HepG2 (cell line): ENCODE measurements around the gene EFNA2. TPM values are rescaled to one million over a fixed set of nuclear protein-coding genes. Genes with fewer than 3 reads are reported as not detected.

ENCODE experiments used
- DDIT3 ChIP-seq: sonication (generic); formaldehyde crosslinking; IDR thresholded peaks from 2 replicates; pipeline ENCODE4 v1.4.0; 2020; ENCODE audit warnings: mild to moderate bottlenecking, missing genetic modification reagents
- E2F1 ChIP-seq: sonication (generic); formaldehyde crosslinking; IDR thresholded peaks from 2 replicates; pipeline ENCODE4 v1.5.0; 2020; ENCODE audit warnings: missing genetic modification reagents
- HIC2 ChIP-seq: sonication (generic); formaldehyde crosslinking; IDR thresholded peaks from 2 replicates; pipeline ENCODE4 v1.9.0; 2022; ENCODE audit warnings: low read depth, missing genetic modification reagents
- HMGXB4 ChIP-seq, 2 experiments: sonication (generic) in 1 of 2; formaldehyde crosslinking in 1 of 2; IDR thresholded peaks; 2 replicates each; pipeline versions ENCODE4 v1.4.0 to v1.6.1; 2018 to 2020; ENCODE audit warnings: missing genetic modification reagents in 2 of 2, borderline replicate concordance in 1 of 2, low read depth in 1 of 2, mild to moderate bottlenecking in 1 of 2, missing biosample characterization in 1 of 2
- KDM2A ChIP-seq: sonication (generic); formaldehyde crosslinking; IDR thresholded peaks from 2 replicates; pipeline ENCODE4 v1.4.0; 2020; ENCODE audit warnings: low read depth, missing genetic modification reagents, borderline replicate concordance
- MEIS1 ChIP-seq: sonication (generic); formaldehyde crosslinking; IDR thresholded peaks from 2 replicates; pipeline ENCODE4 v1.9.0; 2021; ENCODE audit warnings: mild to moderate bottlenecking, missing genetic modification reagents, moderate library complexity, borderline replicate concordance
- PAX8 ChIP-seq: sonication (generic); formaldehyde crosslinking; IDR thresholded peaks from 2 replicates; pipeline ENCODE4 v1.8.0; 2022; ENCODE audit warnings: mild to moderate bottlenecking, missing genetic modification reagents, borderline replicate concordance
- SMC3 ChIP-seq: IDR thresholded peaks from 2 replicates; pipeline ENCODE4 v1.6.1; 2011; ENCODE audit warnings: low read length, improper control_type of control experiment
- STAT5B ChIP-seq: sonication (generic); formaldehyde crosslinking; IDR thresholded peaks from 2 replicates; pipeline ENCODE4 v1.4.0; 2020; ENCODE audit warnings: missing genetic modification reagents
- TRIM24 ChIP-seq: sonication (generic); formaldehyde crosslinking; IDR thresholded peaks from 2 replicates; pipeline ENCODE4 v1.8.0; 2022; ENCODE audit warnings: mild to moderate bottlenecking, missing genetic modification reagents
- ZBTB26 ChIP-seq: IDR thresholded peaks from 2 replicates; pipeline ENCODE4 v1.6.1; 2016; ENCODE audit warnings: missing compliant biosample characterization, missing genetic modification reagents, borderline replicate concordance
- ZMYM4 ChIP-seq: sonication (generic); formaldehyde crosslinking; IDR thresholded peaks from 2 replicates; pipeline ENCODE4 v1.8.1; 2023; ENCODE audit warnings: mild to moderate bottlenecking, missing genetic modification reagents
- ZNF143 ChIP-seq: sonication (generic); formaldehyde crosslinking; IDR thresholded peaks from 2 replicates; pipeline ENCODE4 v1.4.0; 2020; ENCODE audit warnings: missing genetic modification reagents
- ZNF496 ChIP-seq: sonication (generic); formaldehyde crosslinking; IDR thresholded peaks from 2 replicates; pipeline ENCODE4 v1.8.1; 2023; ENCODE audit warnings: mild to moderate bottlenecking, moderate library complexity, missing genetic modification reagents; ENCODE audit not compliant: insufficient replicate concordance
- ZNF567 ChIP-seq: sonication (generic); formaldehyde crosslinking; IDR thresholded peaks from 2 replicates; pipeline ENCODE4 v1.8.1; 2023; ENCODE audit warnings: mild to moderate bottlenecking, missing genetic modification reagents, borderline replicate concordance
- ZNF629 ChIP-seq: sonication (generic); formaldehyde crosslinking; conservative IDR thresholded peaks from 2 replicates; pipeline ENCODE4 v1.5.0; 2020; ENCODE audit warnings: missing genetic modification reagents
- ZNF639 ChIP-seq: conservative IDR thresholded peaks from 2 replicates; pipeline ENCODE4 v1.6.1; 2018; ENCODE audit warnings: missing genetic modification reagents
- ZNF816 ChIP-seq: sonication (generic); formaldehyde crosslinking; IDR thresholded peaks from 2 replicates; pipeline ENCODE4 v1.8.0; 2022; ENCODE audit warnings: missing genetic modification reagents, mild to moderate bottlenecking, borderline replicate concordance
- polyA plus RNA-seq, 8 experiments: library from polyadenylated mRNA; depleted of rRNA in 3 of 8; stranded (reverse) in 7 of 8; unstranded in 1 of 8; fragments of >200 nt; fragmentation: Illumina TruSeq in 4 of 8; extraction: Trizol in 4 of 8; gene quantifications; 2 replicates each; pipeline versions ENCODE4 v1.2.1 to v1.2.3, GENCODE V29; 2011 to 2016; ENCODE audit warnings: low read depth in 4 of 8, missing spikeins in 1 of 8, mixed read lengths in 1 of 8; ENCODE audit not compliant: insufficient read depth in 1 of 8
- total RNA-seq, 5 experiments: library from RNA; depleted of rRNA; stranded (reverse); fragments of >200 nt; fragmentation: Illumina TruSeq; extraction: Trizol; gene quantifications; 2 replicates each; pipeline ENCODE4 v1.2.3, GENCODE V29; 2016; ENCODE audit warnings: low read depth in 1 of 5

EFNA2 gene
- total and polyA plus RNA-seq, 2 of the 13 experiments (the other 11 are each of a cell fraction or from before 2014, with no cell fraction given) = 6.0 to 9.9 TPM

GRCh38 chr19:1324806-1325567 is 39.3 kb downstream of the EFNA2 start (continued):
- TF ChIP-seq HMGXB4 (CRISPR knock-in tag; IDR thresholded peaks at IDR 0.05; ENCODE audit: borderline replicate concordance in 1 of 2, low read depth in 1 of 2) (peak in 1 of 2 experiments; percentile 46; a peak in 1 of 4 replicates), ZNF639 (CRISPR knock-in tag) (peak; percentile 69; the same call in 1 of the 2 replicates), SMC3 (no peak), E2F1 (CRISPR knock-in tag) (peak; percentile 76), DDIT3 (CRISPR knock-in tag) (no peak), ZNF143 (no peak; the same call in 1 of the 2 replicates), MEIS1 (CRISPR knock-in tag) (no peak), TRIM24 (no peak), ZNF816 (CRISPR knock-in tag) (peak; percentile 41; the same call in 1 of the 2 replicates), STAT5B (CRISPR knock-in tag) (no peak), ZBTB26 (CRISPR knock-in tag) (no peak; the same call in 1 of the 2 replicates), ZNF496 (CRISPR knock-in tag) (no peak), ZNF567 (CRISPR knock-in tag) (no peak), PAX8 (CRISPR knock-in tag) (no peak), ZNF629 (CRISPR knock-in tag) (peak; percentile 93), KDM2A (CRISPR knock-in tag) (0 out of 2 replicates have a peak, but pooled peaks have one; percentile 53), ZMYM4 (no peak), HIC2 (CRISPR knock-in tag) (0 out of 2 replicates have a peak, but pooled peaks have one; percentile 41)
